Neuronal stem cell (in vitro differentiated cells): ENCODE data around the gene PSMD14.
"Not testable (repeated sequence)": the region's sequence is repeated elsewhere in the genome, so short reads cannot be mapped to it uniquely, and the experiment has no call there.

Source experiments
- DNase-seq: peaks from one replicate; pipeline ENCODE4 v3.0.0-alpha.2; 2013; ENCODE audit warnings: low spot score
- H2AFZ ChIP-seq: one replicate; pipeline ENCODE4 v1.6.1; 2013; ENCODE audit warnings: mild to moderate bottlenecking, low read length, inconsistent platforms
- H2AK5ac ChIP-seq: 2 replicates; pipeline ENCODE4 v1.6.1; 2013; ENCODE audit warnings: low read depth, mild to moderate bottlenecking, inconsistent platforms, low read length, moderate library complexity, mixed read lengths
- H2BK120ac ChIP-seq: 2 replicates; pipeline ENCODE4 v1.6.1; 2013; ENCODE audit warnings: low read depth, mild to moderate bottlenecking, inconsistent platforms, low read length, moderate library complexity, mixed read lengths
- H2BK12ac ChIP-seq: one replicate; pipeline ENCODE4 v1.6.1; 2013; ENCODE audit warnings: low read length, inconsistent platforms
- H2BK15ac ChIP-seq: 2 replicates; pipeline ENCODE4 v1.6.1; 2013; ENCODE audit warnings: mild to moderate bottlenecking, low read length, inconsistent platforms, mixed read lengths
- H2BK5ac ChIP-seq: one replicate; pipeline ENCODE4 v1.6.1; 2013; ENCODE audit warnings: inconsistent platforms, mild to moderate bottlenecking, low read length, moderate library complexity
- H3K14ac ChIP-seq: one replicate; pipeline ENCODE4 v1.6.1; 2013; ENCODE audit warnings: low read length, inconsistent platforms
- H3K18ac ChIP-seq: 2 replicates; pipeline ENCODE4 v1.6.1; 2013; ENCODE audit warnings: low read length, inconsistent platforms
- H3K23ac ChIP-seq: 2 replicates; pipeline ENCODE4 v1.6.1; 2013; ENCODE audit warnings: low read depth, mild to moderate bottlenecking, mixed read lengths, low read length, inconsistent platforms; ENCODE audit not compliant: poor library complexity
- H3K27ac ChIP-seq: replicated peaks from 3 replicates; pipeline ENCODE4 v1.5.1; 2013; ENCODE audit warnings: low read length, inconsistent platforms
- H3K27me3 ChIP-seq, 3 experiments: 2 replicates each; pipeline ENCODE4 v1.6.1; 2013; ENCODE audit warnings: low read length in 3 of 3, mild to moderate bottlenecking in 2 of 3, inconsistent platforms in 1 of 3, low read depth in 1 of 3, mixed read lengths in 1 of 3, moderate library complexity in 1 of 3; ENCODE audit not compliant: control insufficient read depth in 3 of 3, insufficient read depth in 3 of 3
- H3K36me3 ChIP-seq, 2 donors: replicated peaks in 1 of 2; 2 replicates each; pipeline ENCODE4 v1.6.1; 2013; ENCODE audit warnings: low read length in 2 of 2; ENCODE audit not compliant: control insufficient read depth in 2 of 2, insufficient read depth in 2 of 2
- H3K4ac ChIP-seq: 2 replicates; pipeline ENCODE4 v1.6.1; 2013; ENCODE audit warnings: inconsistent platforms, mild to moderate bottlenecking, low read length, moderate library complexity
- H3K4me1 ChIP-seq, 2 donors: 1 replicate in 1 of 2; 2 replicates in 1 of 2; pipeline ENCODE4 v1.6.1; 2013; ENCODE audit warnings: low read length in 2 of 2, low read depth in 1 of 2; ENCODE audit not compliant: control insufficient read depth in 2 of 2, insufficient read depth in 1 of 2
- H3K4me2 ChIP-seq: one replicate; pipeline ENCODE4 v1.6.1; 2013; ENCODE audit warnings: mild to moderate bottlenecking, low read length, inconsistent platforms; ENCODE audit not compliant: insufficient read depth, poor library complexity, severe bottlenecking
- H3K4me3 ChIP-seq, 2 donors: 2 replicates each; pipeline ENCODE4 v1.5.1; 2013; ENCODE audit warnings: low read length in 2 of 2, mild to moderate bottlenecking in 2 of 2, inconsistent platforms in 1 of 2, moderate library complexity in 1 of 2
- H3K79me1 ChIP-seq: one replicate; pipeline ENCODE4 v1.6.1; 2013; ENCODE audit warnings: low read depth, mild to moderate bottlenecking, inconsistent platforms, low read length, moderate library complexity
- H3K9ac ChIP-seq: one replicate; pipeline ENCODE4 v1.6.1; 2013; ENCODE audit warnings: mild to moderate bottlenecking, low read depth, low read length, inconsistent platforms; ENCODE audit not compliant: poor library complexity
- H3K9me3 ChIP-seq, 2 donors: replicated peaks in 1 of 2; 2 replicates each; pipeline versions ENCODE3 to v1.6.1; 2013; ENCODE audit warnings: low read length in 2 of 2, mild to moderate bottlenecking in 2 of 2, inconsistent platforms in 1 of 2, low read depth in 1 of 2, mixed read lengths in 1 of 2, moderate library complexity in 1 of 2; ENCODE audit not compliant: control insufficient read depth in 2 of 2, insufficient read depth in 1 of 2
- H4K8ac ChIP-seq: one replicate; pipeline ENCODE4 v1.6.1; 2013; ENCODE audit warnings: low read depth, mild to moderate bottlenecking, inconsistent platforms, low read length, moderate library complexity
- H4K91ac ChIP-seq: one replicate; pipeline ENCODE4 v1.6.1; 2013; ENCODE audit warnings: low read length, low read depth, mild to moderate bottlenecking, inconsistent platforms; ENCODE audit not compliant: poor library complexity
- WGBS, 2 donors: extraction: QIAGEN DNeasy Blood & Tissue Kit; methylation state at CpG; one replicate each; pipeline ENCODE4 v1.1.7; 2013; ENCODE audit warnings: missing lambda C conversion rate in 2 of 2, mixed read lengths in 1 of 2; ENCODE audit not compliant: insufficient read length in 2 of 2, insufficient replicate concordance in 1 of 2; ENCODE audit errors: extremely low coverage in 2 of 2; 5-methylcytosine and 5-hydroxymethylcytosine counted together

Gene PSMD14

GRCh38 chr2:161278564-161279229 is 29.5 kb upstream of the PSMD14 start:
- H3K9ac ChIP-seq, H3K4me1 ChIP-seq, H2BK120ac ChIP-seq, H2BK15ac ChIP-seq, H3K4ac ChIP-seq, H3K9me3 ChIP-seq, H3K14ac ChIP-seq, H3K4me2 ChIP-seq, H3K4me3 ChIP-seq, H2BK12ac ChIP-seq, H3K27me3 ChIP-seq, H2AK5ac ChIP-seq, H3K27ac ChIP-seq, H3K36me3 ChIP-seq, H2AFZ ChIP-seq, H3K79me1 ChIP-seq, H4K91ac ChIP-seq, H3K18ac ChIP-seq, H3K23ac ChIP-seq, H4K8ac ChIP-seq, H2BK5ac ChIP-seq: not testable (repeated sequence)
- WGBS, 2 donors, result no CpG with 5 or more reads among the region's 11 CpGs
- DNase-seq, result peak; percentile 24

- H3K4me2 ChIP-seq, result not testable (repeated sequence)
Measured at GRCh38 chr2:161279230-161279815, 28.9 kb upstream of the PSMD14 start.

GRCh38 chr2:161280906-161281323 is 27.3 kb upstream of the PSMD14 start:
- H4K8ac ChIP-seq, H3K27me3 ChIP-seq, H3K79me1 ChIP-seq, H2BK12ac ChIP-seq, H3K4me2 ChIP-seq, DNase-seq, H3K36me3 ChIP-seq, H2BK120ac ChIP-seq, H3K27ac ChIP-seq, H3K4me3 ChIP-seq, H3K14ac ChIP-seq, H3K9ac ChIP-seq, H2BK5ac ChIP-seq, H3K4me1 ChIP-seq, H3K4ac ChIP-seq, H3K23ac ChIP-seq, H2AFZ ChIP-seq, H2AK5ac ChIP-seq, H2BK15ac ChIP-seq, H3K18ac ChIP-seq, H3K9me3 ChIP-seq, H4K91ac ChIP-seq: not testable (repeated sequence)
- no CpG with 5 or more reads among the region's 18 CpGs for WGBS, 2 donors

More at GRCh38 chr2:161279230-161279815, 28.9 kb upstream of the PSMD14 start:
- H4K91ac ChIP-seq, H3K36me3 ChIP-seq, H3K14ac ChIP-seq, H3K9me3 ChIP-seq, H3K27me3 ChIP-seq, H3K18ac ChIP-seq, H3K79me1 ChIP-seq, H2BK5ac ChIP-seq, H3K4me3 ChIP-seq, H2BK12ac ChIP-seq, H3K4me1 ChIP-seq, H3K23ac ChIP-seq, H2AK5ac ChIP-seq, H3K4ac ChIP-seq, H2BK15ac ChIP-seq, H2BK120ac ChIP-seq, H3K9ac ChIP-seq, H3K27ac ChIP-seq, H2AFZ ChIP-seq, H4K8ac ChIP-seq, DNase-seq: not testable (repeated sequence)
- no CpG with 5 or more reads among the region's 5 CpGs for WGBS, 2 donors

GRCh38 chr2:161281615-161282310 is 26.5 kb upstream of the PSMD14 start:
- not testable (repeated sequence) for H3K23ac ChIP-seq, H2AFZ ChIP-seq, H2BK5ac ChIP-seq, H2AK5ac ChIP-seq, H3K4ac ChIP-seq, H3K4me3 ChIP-seq, H2BK15ac ChIP-seq, H4K91ac ChIP-seq, H2BK120ac ChIP-seq, H3K27me3 ChIP-seq, H3K36me3 ChIP-seq, H3K27ac ChIP-seq, H3K4me2 ChIP-seq, H2BK12ac ChIP-seq, DNase-seq, H3K79me1 ChIP-seq, H3K18ac ChIP-seq, H3K14ac ChIP-seq, H4K8ac ChIP-seq, H3K9ac ChIP-seq, H3K9me3 ChIP-seq, H3K4me1 ChIP-seq
- WGBS, 2 donors, result no CpG with 5 or more reads among the region's 11 CpGs
